Omental fat pad (tissue), 4 donors: ENCODE results near the gene TIMM10. TPM values are rescaled to one million over a fixed set of nuclear protein-coding genes. Genes with fewer than 3 reads are reported as not detected.

Source experiments
- ATAC-seq: fragments of 150-250 bp; one replicate; pipeline ENCODE4 v1.9.1; 2016; ENCODE audit warnings: mild to moderate bottlenecking, moderate library complexity; ENCODE audit not compliant: low FRiP score
- DNase-seq: peaks from one replicate; pipeline ENCODE4 v3.0.0-alpha.2; 2019; ENCODE audit warnings: low spot score
- CTCF ChIP-seq, 3 donors: fragments of 450-650 bp; IDR thresholded peaks; one replicate each; pipeline ENCODE4 v1.5.1; 2016 to 2017; ENCODE audit warnings: antibody characterized with exemption in 3 of 3, mild to moderate bottlenecking in 3 of 3, moderate library complexity in 2 of 3
- total RNA-seq, 4 donors: library from RNA; depleted of rRNA; stranded (reverse); fragments of >200 nt; gene quantifications; one replicate each; pipeline ENCODE4 v1.1.0, GENCODE V29; 2016

The TIMM10 gene
- 10 to 100 TPM; 42.9 to 49.0 (median 45.9) TPM for total RNA-seq

- ATAC-seq (peak; percentile 97), DNase-seq (peak; percentile 64)
- TF ChIP-seq CTCF (IDR thresholded peaks at IDR 0.05) = no peak
These were observed at the start of gene TIMM10 for GRCh38 chr11:57530596-57531507. Gene TIMM10, minus strand, starts transcription at chr11:57530754. Its CDS starts 565 bp downstream, at chr11:57530189.

- DNase-seq = no peak
- TF ChIP-seq CTCF (IDR thresholded peaks at IDR 0.05) = no peak
- no peak for ATAC-seq
These were observed 43.5 kb upstream of the TIMM10 start for GRCh38 chr11:57574061-57574460.

GRCh38 chr11:57571606-57572005, 41.1 kb upstream of the TIMM10 start:
- TF ChIP-seq CTCF (IDR thresholded peaks at IDR 0.05) = no peak
- DNase-seq = no peak
- ATAC-seq = no peak

GRCh38 chr11:57568330-57568766, 37.8 kb upstream of the TIMM10 start:
- peak; percentile 91 for DNase-seq

GRCh38 chr11:57567515-57568329, 37.2 kb upstream of the TIMM10 start, which contains the start of gene UBE2L6:
Gene UBE2L6, minus strand, starts transcription at chr11:57567672. Its CDS starts 61 bp downstream, at chr11:57567611.
- ATAC-seq = peak; percentile 43
- TF ChIP-seq CTCF (IDR thresholded peaks at IDR 0.05) = peak in 1 of 3 donors; percentile 86

More at GRCh38 chr11:57568330-57568766, 37.8 kb upstream of the TIMM10 start:
- TF ChIP-seq CTCF (IDR thresholded peaks at IDR 0.05) = peak in 1 of 3 donors; percentile 38
- peak; percentile 78 for ATAC-seq

GRCh38 chr11:57566905-57567514, 36.5 kb upstream of the TIMM10 start:
- ATAC-seq = no peak
- no peak for TF ChIP-seq CTCF (IDR thresholded peaks at IDR 0.05)
- DNase-seq = no peak

More at GRCh38 chr11:57567515-57568329, 37.2 kb upstream of the TIMM10 start, which contains the start of gene UBE2L6:
- no peak for DNase-seq
